HCT116 (cell line): Measurements from ENCODE around the gene UCKL1. TPM values are rescaled to one million over a fixed set of nuclear protein-coding genes. Genes with fewer than 3 reads are reported as not detected.
"Not testable (repeated sequence)": the region's sequence is repeated elsewhere in the genome, so short reads cannot be mapped to it uniquely, and the experiment has no call there.

ENCODE experiments used
- ATAC-seq: fragments of 200-7000 bp; cut with Tn5 transposase; 2 replicates; pipeline ENCODE4 v1.9.1; 2020; ENCODE audit warnings: mild to moderate bottlenecking, moderate library complexity
- BruUV-seq: library from RNA; stranded (reverse); fragments of 400-500 nt; replicated peaks from 2 replicates; lab custom pipeline; 2021; lab: Mats Ljungman, UMichigan
- CTCF ChIA-PET: fragments of 300-600 bp; sonication (Branson Sonifier 250); formaldehyde crosslinking; loops from one replicate; lab custom pipeline; 2021; ENCODE audit warnings: antibody characterized with exemption; lab: Charles Lee
- POLR2A ChIA-PET: fragments of 300-600, 350-600 bp; sonication (Branson Sonifier 250); formaldehyde crosslinking; loops from one replicate; lab custom pipeline; 2021; ENCODE audit warnings: antibody characterized with exemption; lab: Charles Lee
- RAD21 ChIA-PET, 2 experiments: fragments of 300-600 bp; sonication (Branson Sonifier 250); formaldehyde crosslinking; loops; one replicate each; lab custom pipeline; 2023; ENCODE audit warnings: low total read pairs in 2 of 2; ENCODE audit not compliant: uncharacterized antibody in 2 of 2, unreplicated experiment in 2 of 2, low non-redundant PET in 1 of 2; lab: Charles Lee
- DNase-seq: peaks from one replicate; pipeline ENCODE4 v3.0.0-alpha.2; 2010; ENCODE audit warnings: low read depth, low spot score
- H2AFZ ChIP-seq: fragments of 200-600 bp; shearing (Covaris generic), sonication (generic); 2 replicates; pipeline ENCODE4 v1.6.1; 2017; ENCODE audit warnings: low read depth, mixed run types, mixed read lengths, antibody characterized with exemption, low read length; ENCODE audit not compliant: poor library complexity, severe bottlenecking
- H3K27ac ChIP-seq: 2 replicates; pipeline ENCODE4 v1.5.1; 2012; ENCODE audit warnings: low read depth, low read length
- H3K27me3 ChIP-seq: fragments of 200-600 bp; sonication (generic); 2 replicates; pipeline ENCODE4 v1.6.1; 2016; ENCODE audit warnings: mixed run types, low read length, mixed read lengths; ENCODE audit not compliant: insufficient read depth
- H3K36me3 ChIP-seq, 2 experiments: fragments of 200-500 bp in 1 of 2; fragments of 200-600 bp in 1 of 2; sonication (Bioruptor generic) in 1 of 2; sonication (generic) in 1 of 2; 2 replicates each; pipeline versions ENCODE4 v1.5.1 to v1.6.1; 2014 to 2016; ENCODE audit warnings: low read length in 2 of 2, inconsistent platforms in 1 of 2, mixed read lengths in 1 of 2, mixed run types in 1 of 2; ENCODE audit not compliant: insufficient read depth in 2 of 2, control insufficient read depth in 1 of 2
- H3K4me1 ChIP-seq, 2 experiments: fragments of 200-600 bp in 1 of 2; sonication (generic) in 1 of 2; 2 replicates each; pipeline versions ENCODE4 v1.5.1 to v1.6.1; 2012 to 2017; ENCODE audit warnings: low read length in 2 of 2, inconsistent platforms in 1 of 2, mild to moderate bottlenecking in 1 of 2, mixed read lengths in 1 of 2, mixed run types in 1 of 2, moderate library complexity in 1 of 2; ENCODE audit not compliant: insufficient read depth in 2 of 2, control insufficient read depth in 1 of 2
- H3K4me2 ChIP-seq: fragments of 200-600 bp; sonication (generic); 2 replicates; pipeline ENCODE4 v1.6.1; 2017; ENCODE audit warnings: mixed run types, low read length, mixed read lengths
- H3K4me3 ChIP-seq, 2 experiments: fragments of 200-600 bp in 1 of 2; sonication (generic) in 1 of 2; replicated peaks in 1 of 2; 2 replicates each; pipeline ENCODE4 v1.5.1; 2011 to 2016; ENCODE audit warnings: low read length in 2 of 2, control low read depth in 1 of 2, low read depth in 1 of 2, mild to moderate bottlenecking in 1 of 2, mixed read lengths in 1 of 2, mixed run types in 1 of 2
- H3K79me2 ChIP-seq: fragments of 200-600 bp; sonication (generic); 2 replicates; pipeline ENCODE4 v1.6.1; 2017; ENCODE audit warnings: mild to moderate bottlenecking, mixed run types, low read length, moderate library complexity, mixed read lengths; ENCODE audit not compliant: insufficient read depth
- H3K9ac ChIP-seq: fragments of 200-600 bp; sonication (generic); 2 replicates; pipeline ENCODE4 v1.6.1; 2016; ENCODE audit warnings: low read length, mixed read lengths
- H3K9me2 ChIP-seq: fragments of 200-600 bp; sonication (generic), shearing (Covaris generic); 2 replicates; pipeline ENCODE4 v1.6.1; 2017; ENCODE audit warnings: mixed run types, mild to moderate bottlenecking, moderate library complexity; ENCODE audit not compliant: insufficient read depth
- H3K9me3 ChIP-seq, 2 experiments: fragments of 200-500 bp in 1 of 2; fragments of 200-600 bp in 1 of 2; sonication (Bioruptor generic) in 1 of 2; sonication (generic) in 1 of 2; 2 replicates each; pipeline ENCODE4 v1.6.1; 2014 to 2017; ENCODE audit warnings: low read length in 2 of 2, mixed read lengths in 2 of 2, inconsistent platforms in 1 of 2, low read depth in 1 of 2, mild to moderate bottlenecking in 1 of 2, mixed run types in 1 of 2, moderate library complexity in 1 of 2; ENCODE audit not compliant: control insufficient read depth in 1 of 2, insufficient read depth in 1 of 2
- H4K20me1 ChIP-seq: fragments of 200-600 bp; sonication (generic), shearing (Covaris generic); 2 replicates; pipeline ENCODE4 v1.6.1; 2017; ENCODE audit warnings: mixed run types, mild to moderate bottlenecking, moderate library complexity; ENCODE audit not compliant: insufficient read depth
- EZH2phosphoT487 ChIP-seq: fragments of 200-600 bp; IDR thresholded peaks from 2 replicates; pipeline ENCODE4 v1.6.1; 2018; ENCODE audit warnings: antibody characterized with exemption, borderline replicate concordance
- FOSL1 ChIP-seq: IDR thresholded peaks from 2 replicates; pipeline ENCODE4 v1.6.1; 2012; ENCODE audit warnings: low read depth
- intact Hi-C: fragments of 100-400 bp; cut with micrococcal nuclease; formaldehyde crosslinking; loops from 2 replicates; pipeline ENCODE4 v1.10.0; 2022
- total RNA-seq: library from RNA; stranded (reverse); gene quantifications from one replicate; pipeline ENCODE4 v1.2.1, GENCODE V29; 2021; ENCODE audit not compliant: unreplicated experiment

Gene UCKL1
- total RNA-seq, 1 experiment from 2014 or later = 54.2 TPM

DNA sequence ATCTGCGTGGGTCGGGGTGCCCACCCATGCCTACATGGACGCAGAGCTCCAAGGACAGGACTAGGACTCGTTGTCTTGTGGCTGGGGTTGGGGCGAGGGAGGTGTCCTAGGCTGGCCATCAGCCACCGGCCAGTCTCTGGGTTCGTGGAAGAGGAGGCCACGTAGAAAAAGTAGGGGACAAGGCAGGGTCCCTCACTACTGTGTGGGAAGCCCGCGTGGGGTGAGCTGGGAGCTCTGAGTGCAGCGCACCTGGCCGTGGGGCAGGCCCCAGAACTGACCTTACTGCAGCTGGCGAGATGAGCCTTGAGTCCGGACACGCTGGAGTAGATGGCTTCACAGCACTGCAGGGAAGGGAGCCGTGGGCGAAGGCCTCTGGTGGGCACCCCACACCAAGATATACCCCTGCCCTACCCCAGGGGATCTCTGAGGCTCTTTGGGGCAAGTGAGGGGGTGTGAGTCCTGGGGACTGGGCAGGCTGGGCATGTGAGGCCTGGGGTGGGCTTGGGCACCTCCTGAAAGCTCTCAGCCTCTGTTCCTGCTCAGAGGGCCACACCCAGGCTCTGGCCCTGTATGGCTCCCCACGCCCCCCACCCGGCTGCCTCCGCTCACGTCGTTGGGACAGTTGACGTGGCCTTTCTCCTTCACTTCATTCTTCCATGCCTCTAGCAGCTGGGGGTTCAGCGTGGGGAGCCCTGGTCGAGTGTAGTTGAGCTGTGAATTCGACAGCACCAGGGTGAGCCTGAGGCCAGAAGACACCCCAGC, 5.6 kb upstream of the UCKL1 start:
- Histone ChIP-seq H3K9me3 (no peaks in the 10 kb centered on the region), H3K9ac (no peak overlapping the region), H3K4me2 (no peak overlapping the region), H2AFZ (no peak overlapping the region), H3K27me3 (no peaks in the 10 kb centered on the region), H3K79me2 (no peaks in the 10 kb centered on the region), H3K27ac (no peak overlapping the region), H3K9me2 (no peaks in the 10 kb centered on the region), H3K36me3 (peaks cover 0 to 5% of the 10 kb centered on the region in 2 experiments; a peak in 2 of 4 replicates), H3K4me1 (peaks cover 11 to 23% of the 10 kb centered on the region in 2 experiments; a peak in 3 of 4 replicates), H4K20me1 (no peaks in the 10 kb centered on the region), H3K4me3 (no peak overlapping the region)
- ChIA-PET POLR2A (no interaction called here), RAD21 (no interaction called here), CTCF (no interaction called here)
- ATAC-seq (no peak), DNase-seq (no peak)
- no TSS peak for BruUV-seq
- TF ChIP-seq EZH2phosphoT487 (no peak), FOSL1 (no peak)
- intact Hi-C loops = no loop called here

DNA sequence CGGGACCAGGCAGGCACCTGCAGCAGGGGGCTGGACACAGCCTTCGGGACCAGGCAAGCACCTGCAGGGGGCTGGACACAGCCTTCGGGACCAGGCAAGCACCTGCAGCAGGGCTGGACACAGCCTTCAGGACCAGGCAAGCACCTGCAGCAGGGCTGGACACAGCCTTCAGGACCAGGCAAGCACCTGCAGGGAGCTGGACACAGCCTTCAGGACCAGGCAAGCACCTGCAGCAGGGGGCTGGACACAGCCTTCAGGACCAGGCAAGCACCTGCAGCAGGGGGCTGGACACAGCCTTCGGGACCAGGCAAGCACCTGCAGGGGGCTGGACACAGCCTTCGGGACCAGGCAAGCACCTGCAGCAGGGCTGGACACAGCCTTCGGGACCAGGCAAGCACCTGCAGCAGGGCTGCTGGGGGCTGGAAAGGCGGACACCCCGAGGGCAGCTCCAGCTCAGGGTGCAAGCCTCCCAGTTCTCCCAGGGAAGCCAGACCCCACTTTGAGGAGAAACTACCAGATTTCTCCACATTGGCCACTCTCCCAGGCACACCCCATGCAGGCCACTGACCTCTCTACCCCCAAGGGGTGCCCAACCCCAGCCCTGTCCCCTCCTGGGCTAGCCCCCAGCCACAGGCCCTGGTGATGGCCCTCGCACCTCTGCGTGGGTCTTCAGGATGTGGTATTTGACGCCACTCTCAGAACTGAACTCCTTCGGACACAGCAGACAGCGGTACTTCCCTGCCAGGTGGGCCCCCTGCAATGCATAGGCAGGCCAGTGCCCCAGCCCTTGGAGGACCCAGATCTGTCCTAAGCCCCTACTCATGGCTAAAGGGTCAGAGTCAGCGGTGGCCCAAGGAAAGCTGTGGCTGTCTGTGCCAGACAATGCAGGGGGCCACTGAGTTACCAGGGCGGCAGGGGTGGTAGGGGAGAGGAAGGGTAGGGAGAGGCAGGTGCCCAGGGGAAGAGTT, 4.7 kb upstream of the UCKL1 start:
- CTCF ChIA-PET, intact Hi-C loops: not testable (repeated sequence)

More for the DNA sequence above, 4.7 kb upstream of the UCKL1 start:
- DNase-seq, POLR2A ChIA-PET, H3K27ac ChIP-seq, BruUV-seq, H3K4me3 ChIP-seq, RAD21 ChIA-PET, H3K9me2 ChIP-seq, H3K36me3 ChIP-seq, H3K9ac ChIP-seq, H3K4me2 ChIP-seq, H3K79me2 ChIP-seq, H4K20me1 ChIP-seq, H3K27me3 ChIP-seq, ATAC-seq, H2AFZ ChIP-seq, H3K9me3 ChIP-seq: not testable (repeated sequence)
- peaks cover 11 to 27% of the 10 kb centered on the region in 2 experiments; a peak in 3 of 4 replicates for H3K4me1 ChIP-seq
